HepG2 (cell line): Measurements from ENCODE around the gene CILP2. TPM values are rescaled to one million over a fixed set of nuclear protein-coding genes. Genes with fewer than 3 reads are reported as not detected.

Experiments used
- ATAC-seq: fragments of 200-7000 bp; cut with Tn5 transposase; 3 replicates; pipeline ENCODE4 v1.9.1; 2020; ENCODE audit warnings: mild to moderate bottlenecking, moderate library complexity
- BruUV-seq: library from RNA; stranded (reverse); fragments of 400-500 nt; replicated peaks from 2 replicates; lab custom pipeline; 2021; lab: Mats Ljungman, UMichigan
- CTCF ChIA-PET: fragments of 300-600 bp; formaldehyde crosslinking; extraction: SDS; loops from one replicate; lab custom pipeline; 2021; ENCODE audit warnings: low total read pairs, inconsistent platforms, low intra/inter-chr PET ratio; lab: Yijun Ruan, JAX
- POLR2A ChIA-PET: fragments of 350-600 bp; sonication (Branson Sonifier 250); formaldehyde crosslinking; loops from one replicate; lab custom pipeline; 2020; ENCODE audit warnings: antibody characterized with exemption, inconsistent platforms; lab: Yijun Ruan, JAX
- DNase-seq: peaks from one replicate; pipeline ENCODE4 v3.0.0-alpha.2; 2015; ENCODE audit warnings: low spot score
- FAIRE-seq: peaks from 3 replicates; lab custom pipeline; 2011; peaks lifted over from hg19 to GRCh38; lab: Jason Lieb, UNC
- H2AFZ ChIP-seq: one replicate; pipeline ENCODE4 v1.6.1; 2011; ENCODE audit warnings: low read length, inconsistent platforms
- H3K27ac ChIP-seq: fragments of 300-600 bp; 3 replicates; pipeline ENCODE4 v1.8.0; 2011; ENCODE audit warnings: mixed run types, mild to moderate bottlenecking, mixed read lengths, low read length, inconsistent platforms; ENCODE audit not compliant: insufficient read depth; ENCODE audit errors: extremely low read length
- H3K27me3 ChIP-seq, 2 experiments: fragments of 200-600 bp in 1 of 2; 2 replicates in 1 of 2; 3 replicates in 1 of 2; pipeline versions ENCODE4 v1.6.0 to v1.8.0; 2011; ENCODE audit warnings: low read length in 2 of 2, mild to moderate bottlenecking in 2 of 2, moderate library complexity in 2 of 2, inconsistent platforms in 1 of 2; ENCODE audit not compliant: insufficient read depth in 2 of 2, control insufficient read depth in 1 of 2
- H3K36me3 ChIP-seq, 2 experiments: fragments of 200-600 bp in 1 of 2; replicated peaks in 1 of 2; 2 replicates in 1 of 2; 3 replicates in 1 of 2; pipeline versions ENCODE4 v1.5.1 to v1.8.0; 2011; ENCODE audit warnings: low read length in 2 of 2, inconsistent platforms in 1 of 2; ENCODE audit not compliant: insufficient read depth in 2 of 2, control insufficient read depth in 1 of 2
- H3K4me1 ChIP-seq: 2 replicates; pipeline ENCODE4 v1.5.1; 2012; ENCODE audit warnings: low read length, inconsistent platforms; ENCODE audit not compliant: insufficient read depth
- H3K4me2 ChIP-seq: 2 replicates; pipeline ENCODE4 v1.6.0; 2011; ENCODE audit warnings: low read depth, low read length, inconsistent platforms
- H3K4me3 ChIP-seq, 3 experiments: fragments of 200-600 bp in 1 of 3; sonication (generic), shearing (Covaris generic) in 1 of 3; replicated peaks in 1 of 3; 2 replicates each; pipeline ENCODE4 v1.5.1; 2011 to 2016; ENCODE audit warnings: low read length in 3 of 3, inconsistent platforms in 2 of 3, low read depth in 2 of 3, mild to moderate bottlenecking in 2 of 3, control low read depth in 1 of 3, mixed read lengths in 1 of 3; ENCODE audit not compliant: insufficient read depth in 1 of 3
- H3K79me2 ChIP-seq: one replicate; pipeline ENCODE4 v1.6.1; 2011; ENCODE audit warnings: low read length, inconsistent platforms; ENCODE audit not compliant: insufficient read depth
- H3K9ac ChIP-seq: 2 replicates; pipeline ENCODE4 v1.6.0; 2011; ENCODE audit warnings: mild to moderate bottlenecking, low read depth, low read length, inconsistent platforms; ENCODE audit not compliant: insufficient read depth
- H3K9me3 ChIP-seq: 2 replicates; pipeline ENCODE4 v1.5.1; 2012; ENCODE audit warnings: mild to moderate bottlenecking, low read length
- H4K20me1 ChIP-seq: 2 replicates; pipeline ENCODE4 v1.6.0; 2011; ENCODE audit warnings: inconsistent platforms, mild to moderate bottlenecking, low read length, moderate library complexity; ENCODE audit not compliant: insufficient read depth
- FOXP4 ChIP-seq: sonication (generic); formaldehyde crosslinking; IDR thresholded peaks from 2 replicates; pipeline ENCODE4 v1.4.0; 2020; ENCODE audit warnings: missing genetic modification reagents
- KLF12 ChIP-seq: sonication (generic); formaldehyde crosslinking; IDR thresholded peaks from 2 replicates; pipeline ENCODE4 v1.4.0; 2020; ENCODE audit warnings: missing genetic modification reagents, borderline replicate concordance
- RAD51 ChIP-seq: fragments of 450-650 bp; IDR thresholded peaks from 2 replicates; pipeline ENCODE4 v1.6.1; 2016; ENCODE audit warnings: borderline replicate concordance
- ZFP90 ChIP-seq: sonication (generic); formaldehyde crosslinking; IDR thresholded peaks from 2 replicates; pipeline ENCODE4 v1.8.0; 2022; ENCODE audit warnings: missing genetic modification reagents, mild to moderate bottlenecking, inconsistent platforms, borderline replicate concordance
- ZIK1 ChIP-seq: sonication (generic); formaldehyde crosslinking; IDR thresholded peaks from 2 replicates; pipeline ENCODE4 v1.5.0; 2020; ENCODE audit warnings: mild to moderate bottlenecking, low read depth, missing genetic modification reagents, borderline replicate concordance
- WGBS: methylation state at CpG from one replicate; pipeline ENCODE4 v1.1.6; 2017; ENCODE audit warnings: low lambda C conversion rate; 5-methylcytosine and 5-hydroxymethylcytosine counted together
- in situ Hi-C: cut with HindIII; loops from 2 replicates; pipeline ENCODE4 v1.10.0; 2017; ENCODE audit warnings: low pct_unique_long_range_greater_than_20kb; ENCODE audit not compliant: extremely low pct_ligation_motif_present
- intact Hi-C: fragments of 100-400 bp; cut with micrococcal nuclease; formaldehyde crosslinking; loops from one replicate; pipeline ENCODE4 v1.10.0; 2022; ENCODE audit not compliant: unreplicated experiment
- polyA plus RNA-seq, 8 experiments: library from polyadenylated mRNA; depleted of rRNA in 3 of 8; stranded (reverse) in 7 of 8; unstranded in 1 of 8; fragments of >200 nt; fragmentation: Illumina TruSeq in 4 of 8; extraction: Trizol in 4 of 8; gene quantifications; 2 replicates each; pipeline versions ENCODE4 v1.2.1 to v1.2.3, GENCODE V29; 2011 to 2016; ENCODE audit warnings: low read depth in 4 of 8, missing spikeins in 1 of 8, mixed read lengths in 1 of 8; ENCODE audit not compliant: insufficient read depth in 1 of 8
- total RNA-seq, 5 experiments: library from RNA; depleted of rRNA; stranded (reverse); fragments of >200 nt; fragmentation: Illumina TruSeq; extraction: Trizol; gene quantifications; 2 replicates each; pipeline ENCODE4 v1.2.3, GENCODE V29; 2016; ENCODE audit warnings: low read depth in 1 of 5

Gene CILP2
- total and polyA plus RNA-seq, 2 of the 13 experiments (the other 11 are each of a cell fraction or from before 2014, with no cell fraction given) = 0.09 to 0.37 TPM

DNA sequence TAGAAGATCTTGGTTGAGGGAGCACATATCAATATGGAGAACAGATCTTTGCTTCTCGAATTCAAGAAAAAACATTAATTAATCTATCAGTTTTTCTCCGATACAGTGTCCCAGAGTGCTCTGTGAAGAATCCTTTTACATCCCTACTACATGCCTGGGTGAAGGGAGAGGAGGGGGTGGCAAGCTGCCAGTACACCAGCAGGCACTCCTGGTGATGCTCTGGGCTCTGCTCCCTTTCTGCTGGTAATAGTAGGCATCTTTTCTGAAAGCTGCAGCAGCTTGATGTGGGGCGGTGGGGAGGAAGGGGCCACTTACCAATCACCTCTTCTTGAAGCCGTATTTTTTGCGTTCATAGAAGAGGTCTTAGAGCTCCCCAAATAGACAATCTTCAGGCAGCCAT is 49.7 kb downstream of the CILP2 start:
- Histone ChIP-seq H3K9ac (no peak overlapping the region), H2AFZ (no peak overlapping the region), H3K4me2 (no peak overlapping the region), H3K36me3 (no peaks in the 10 kb centered on the region), H3K9me3 (no peaks in the 10 kb centered on the region), H3K27ac (no peak overlapping the region)
- WGBS = 20% methylated on average over 5 of the region's 5 CpGs
- CTCF ChIA-PET = no interaction called here
- in situ Hi-C loops = no loop called here
- TF ChIP-seq ZFP90 (CRISPR knock-in tag) (no peak), KLF12 (CRISPR knock-in tag) (no peak)
- TF ChIP-seq, all 625 proteins: peak for 0
- ATAC-seq (no peak), FAIRE-seq (no peak), DNase-seq (no peak)
- Histone ChIP-seq H4K20me1 (no peaks in the 10 kb centered on the region), H3K27me3 (peaks cover 0 to 7% of the 10 kb centered on the region in 2 experiments; a peak in 2 of 5 replicates), H3K79me2 (no peaks in the 10 kb centered on the region), H3K4me3 (no peak overlapping the region), H3K4me1 (no peaks in the 10 kb centered on the region)
- BruUV-seq = no TSS peak
- intact Hi-C loops = no loop called here
- POLR2A ChIA-PET = no interaction called here

DNA sequence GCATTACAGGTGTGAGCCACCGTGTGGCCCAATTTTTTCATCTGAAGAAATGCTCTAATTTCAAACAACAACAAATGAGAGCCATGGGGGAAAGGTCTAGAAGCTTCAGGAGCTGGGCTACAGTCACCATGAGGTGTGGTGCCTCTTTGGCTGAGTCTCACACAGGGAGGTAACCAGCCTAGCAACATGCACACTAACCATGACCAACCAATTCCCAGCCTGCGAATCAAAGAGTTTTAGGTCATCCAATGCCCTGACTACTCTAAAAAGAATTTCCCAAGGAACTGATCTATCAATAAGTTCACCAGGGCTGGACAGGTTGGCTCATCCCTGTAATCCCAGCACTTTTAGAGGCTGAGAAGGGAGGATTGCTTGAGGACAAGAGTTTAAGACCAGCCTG is 50.5 kb downstream of the CILP2 start:
- H3K4me3 ChIP-seq = no peak overlapping the region
- in situ Hi-C loops (no loop called here), intact Hi-C loops (no loop called here)
- FAIRE-seq (no peak), ATAC-seq (no peak), DNase-seq (no peak)
- H3K4me2 ChIP-seq = no peak overlapping the region
- no peak overlapping the region for H2AFZ ChIP-seq
- H4K20me1 ChIP-seq = no peaks in the 10 kb centered on the region
- no peaks in the 10 kb centered on the region for H3K9me3 ChIP-seq
- ChIA-PET CTCF (no interaction called here), POLR2A (no interaction called here)
- WGBS = 39% methylated on average over 2 of the region's 2 CpGs
- peaks cover 0 to 7% of the 10 kb centered on the region in 2 experiments; a peak in 2 of 5 replicates for H3K27me3 ChIP-seq
- TF ChIP-seq RAD51 = no peak
- TF ChIP-seq ZIK1 (CRISPR knock-in tag) = no peak
- TF ChIP-seq FOXP4 (CRISPR knock-in tag) = no peak
- no peaks in the 10 kb centered on the region for H3K4me1 ChIP-seq
- H3K9ac ChIP-seq = no peak overlapping the region
- no TSS peak for BruUV-seq
- no peaks in the 10 kb centered on the region for H3K36me3 ChIP-seq
- no peak overlapping the region for H3K27ac ChIP-seq
- no peaks in the 10 kb centered on the region for H3K79me2 ChIP-seq
